ENCODE data around the gene KLK8.

DNA sequence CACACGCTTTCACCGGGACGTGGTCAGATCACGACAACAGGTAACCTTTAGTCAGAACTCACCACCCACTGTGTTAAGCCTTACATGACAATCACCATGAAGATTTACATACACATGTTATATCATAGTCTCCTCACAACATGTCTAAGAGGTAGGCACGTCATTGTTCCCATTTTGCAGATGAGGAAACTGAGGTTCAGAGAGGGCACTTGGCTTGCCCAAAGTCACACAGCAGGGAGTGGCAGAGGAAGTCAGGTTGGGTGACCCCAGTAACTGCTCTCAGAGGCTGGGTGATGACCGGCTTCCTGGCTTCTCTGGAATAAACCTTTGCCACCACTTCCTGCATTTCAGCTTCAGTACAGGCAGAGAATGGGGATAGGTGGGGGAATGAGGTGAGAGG is 12.8 kb upstream of the KLK8 start:
- TF ChIP-seq, protein P1, sequence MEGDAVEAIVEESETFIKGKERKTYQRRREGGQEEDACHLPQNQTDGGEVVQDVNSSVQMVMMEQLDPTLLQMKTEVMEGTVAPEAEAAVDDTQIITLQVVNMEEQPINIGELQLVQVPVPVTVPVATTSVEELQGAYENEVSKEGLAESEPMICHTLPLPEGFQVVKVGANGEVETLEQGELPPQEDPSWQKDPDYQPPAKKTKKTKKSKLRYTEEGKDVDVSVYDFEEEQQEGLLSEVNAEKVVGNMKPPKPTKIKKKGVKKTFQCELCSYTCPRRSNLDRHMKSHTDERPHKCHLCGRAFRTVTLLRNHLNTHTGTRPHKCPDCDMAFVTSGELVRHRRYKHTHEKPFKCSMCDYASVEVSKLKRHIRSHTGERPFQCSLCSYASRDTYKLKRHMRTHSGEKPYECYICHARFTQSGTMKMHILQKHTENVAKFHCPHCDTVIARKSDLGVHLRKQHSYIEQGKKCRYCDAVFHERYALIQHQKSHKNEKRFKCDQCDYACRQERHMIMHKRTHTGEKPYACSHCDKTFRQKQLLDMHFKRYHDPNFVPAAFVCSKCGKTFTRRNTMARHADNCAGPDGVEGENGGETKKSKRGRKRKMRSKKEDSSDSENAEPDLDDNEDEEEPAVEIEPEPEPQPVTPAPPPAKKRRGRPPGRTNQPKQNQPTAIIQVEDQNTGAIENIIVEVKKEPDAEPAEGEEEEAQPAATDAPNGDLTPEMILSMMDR (conservative IDR thresholded peaks at IDR 0.05; ENCODE audit: low read depth in 2 of 2), result no peak
- TF ChIP-seq EZH2 (IDR thresholded peaks at IDR 0.05; ENCODE audit: low read depth, unreplicated experiment) (no peak), JUNB (IDR thresholded peaks at IDR 0.05; ENCODE audit: unreplicated experiment) (no peak), EZH2phosphoT487 (IDR thresholded peaks at IDR 0.05; ENCODE audit: unreplicated experiment) (no peak), POLR2AphosphoS5 (IDR thresholded peaks at IDR 0.05; ENCODE audit: low read depth) (no peak), CREB1 (CRISPR knock-in tag; IDR thresholded peaks at IDR 0.05; ENCODE audit: low read depth) (no peak)
- TF ChIP-seq, protein P2, sequence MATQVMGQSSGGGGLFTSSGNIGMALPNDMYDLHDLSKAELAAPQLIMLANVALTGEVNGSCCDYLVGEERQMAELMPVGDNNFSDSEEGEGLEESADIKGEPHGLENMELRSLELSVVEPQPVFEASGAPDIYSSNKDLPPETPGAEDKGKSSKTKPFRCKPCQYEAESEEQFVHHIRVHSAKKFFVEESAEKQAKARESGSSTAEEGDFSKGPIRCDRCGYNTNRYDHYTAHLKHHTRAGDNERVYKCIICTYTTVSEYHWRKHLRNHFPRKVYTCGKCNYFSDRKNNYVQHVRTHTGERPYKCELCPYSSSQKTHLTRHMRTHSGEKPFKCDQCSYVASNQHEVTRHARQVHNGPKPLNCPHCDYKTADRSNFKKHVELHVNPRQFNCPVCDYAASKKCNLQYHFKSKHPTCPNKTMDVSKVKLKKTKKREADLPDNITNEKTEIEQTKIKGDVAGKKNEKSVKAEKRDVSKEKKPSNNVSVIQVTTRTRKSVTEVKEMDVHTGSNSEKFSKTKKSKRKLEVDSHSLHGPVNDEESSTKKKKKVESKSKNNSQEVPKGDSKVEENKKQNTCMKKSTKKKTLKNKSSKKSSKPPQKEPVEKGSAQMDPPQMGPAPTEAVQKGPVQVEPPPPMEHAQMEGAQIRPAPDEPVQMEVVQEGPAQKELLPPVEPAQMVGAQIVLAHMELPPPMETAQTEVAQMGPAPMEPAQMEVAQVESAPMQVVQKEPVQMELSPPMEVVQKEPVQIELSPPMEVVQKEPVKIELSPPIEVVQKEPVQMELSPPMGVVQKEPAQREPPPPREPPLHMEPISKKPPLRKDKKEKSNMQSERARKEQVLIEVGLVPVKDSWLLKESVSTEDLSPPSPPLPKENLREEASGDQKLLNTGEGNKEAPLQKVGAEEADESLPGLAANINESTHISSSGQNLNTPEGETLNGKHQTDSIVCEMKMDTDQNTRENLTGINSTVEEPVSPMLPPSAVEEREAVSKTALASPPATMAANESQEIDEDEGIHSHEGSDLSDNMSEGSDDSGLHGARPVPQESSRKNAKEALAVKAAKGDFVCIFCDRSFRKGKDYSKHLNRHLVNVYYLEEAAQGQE (IDR thresholded peaks at IDR 0.05; ENCODE audit: unreplicated experiment), result no peak
- TF ChIP-seq, protein P3, sequence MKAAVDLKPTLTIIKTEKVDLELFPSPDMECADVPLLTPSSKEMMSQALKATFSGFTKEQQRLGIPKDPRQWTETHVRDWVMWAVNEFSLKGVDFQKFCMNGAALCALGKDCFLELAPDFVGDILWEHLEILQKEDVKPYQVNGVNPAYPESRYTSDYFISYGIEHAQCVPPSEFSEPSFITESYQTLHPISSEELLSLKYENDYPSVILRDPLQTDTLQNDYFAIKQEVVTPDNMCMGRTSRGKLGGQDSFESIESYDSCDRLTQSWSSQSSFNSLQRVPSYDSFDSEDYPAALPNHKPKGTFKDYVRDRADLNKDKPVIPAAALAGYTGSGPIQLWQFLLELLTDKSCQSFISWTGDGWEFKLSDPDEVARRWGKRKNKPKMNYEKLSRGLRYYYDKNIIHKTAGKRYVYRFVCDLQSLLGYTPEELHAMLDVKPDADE (IDR thresholded peaks at IDR 0.05), result no peak

All from GM23338 (cell line).